GM18867 (cell line): ENCODE results near the gene NQO1.
"Not testable (repeated sequence)": the region's sequence is repeated elsewhere in the genome, so short reads cannot be mapped to it uniquely, and the experiment has no call there.

Source experiments
- ATAC-seq: cut with Tn5 transposase; IDR thresholded peaks from one replicate; pipeline ENCODE4 v1.9.1; 2021; ENCODE audit warnings: mild to moderate bottlenecking, moderate library complexity; ENCODE audit not compliant: unreplicated experiment

The NQO1 gene

DNA sequence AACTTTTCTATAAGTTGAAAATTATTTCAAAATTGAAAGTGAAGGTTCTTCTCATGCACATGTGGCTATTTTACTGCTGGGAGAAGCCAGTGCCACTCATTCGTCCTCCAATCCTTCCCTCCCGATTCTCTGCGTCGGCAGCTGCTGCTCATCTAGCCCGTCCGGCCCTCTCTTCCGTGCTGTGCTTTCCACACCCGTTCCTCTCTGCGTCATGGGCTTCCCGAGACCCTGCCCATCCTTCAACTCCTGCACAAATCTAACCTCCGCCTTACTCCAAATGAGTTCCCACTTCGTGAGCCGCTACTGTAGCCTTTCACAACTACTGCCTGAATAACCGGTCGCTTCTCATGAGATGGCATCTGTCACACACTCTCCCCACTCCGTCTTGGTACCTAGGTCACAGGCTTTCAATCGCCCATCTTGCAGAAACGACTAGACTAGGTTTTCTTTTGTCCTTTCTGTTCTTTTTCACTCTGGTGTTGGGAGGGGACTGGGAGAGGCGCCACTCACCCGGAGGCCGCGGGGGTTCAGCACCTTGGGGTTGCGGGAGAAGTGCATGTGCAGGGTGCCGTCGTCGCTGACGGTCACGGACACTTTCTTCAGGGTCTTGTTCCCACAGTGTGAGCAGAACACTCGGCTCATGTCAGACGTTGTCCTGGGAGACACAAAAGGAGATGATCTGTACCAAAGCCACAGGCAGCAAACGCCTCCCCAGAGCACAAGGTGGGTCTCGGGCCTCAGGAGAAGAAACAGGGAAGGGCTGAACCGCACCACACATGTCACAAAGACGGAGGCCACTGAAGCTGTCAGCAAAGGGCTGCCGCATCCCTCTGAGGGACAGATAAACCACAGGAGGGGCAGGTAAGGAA, 18.2 kb upstream of the NQO1 start:
- no peak for ATAC-seq

DNA sequence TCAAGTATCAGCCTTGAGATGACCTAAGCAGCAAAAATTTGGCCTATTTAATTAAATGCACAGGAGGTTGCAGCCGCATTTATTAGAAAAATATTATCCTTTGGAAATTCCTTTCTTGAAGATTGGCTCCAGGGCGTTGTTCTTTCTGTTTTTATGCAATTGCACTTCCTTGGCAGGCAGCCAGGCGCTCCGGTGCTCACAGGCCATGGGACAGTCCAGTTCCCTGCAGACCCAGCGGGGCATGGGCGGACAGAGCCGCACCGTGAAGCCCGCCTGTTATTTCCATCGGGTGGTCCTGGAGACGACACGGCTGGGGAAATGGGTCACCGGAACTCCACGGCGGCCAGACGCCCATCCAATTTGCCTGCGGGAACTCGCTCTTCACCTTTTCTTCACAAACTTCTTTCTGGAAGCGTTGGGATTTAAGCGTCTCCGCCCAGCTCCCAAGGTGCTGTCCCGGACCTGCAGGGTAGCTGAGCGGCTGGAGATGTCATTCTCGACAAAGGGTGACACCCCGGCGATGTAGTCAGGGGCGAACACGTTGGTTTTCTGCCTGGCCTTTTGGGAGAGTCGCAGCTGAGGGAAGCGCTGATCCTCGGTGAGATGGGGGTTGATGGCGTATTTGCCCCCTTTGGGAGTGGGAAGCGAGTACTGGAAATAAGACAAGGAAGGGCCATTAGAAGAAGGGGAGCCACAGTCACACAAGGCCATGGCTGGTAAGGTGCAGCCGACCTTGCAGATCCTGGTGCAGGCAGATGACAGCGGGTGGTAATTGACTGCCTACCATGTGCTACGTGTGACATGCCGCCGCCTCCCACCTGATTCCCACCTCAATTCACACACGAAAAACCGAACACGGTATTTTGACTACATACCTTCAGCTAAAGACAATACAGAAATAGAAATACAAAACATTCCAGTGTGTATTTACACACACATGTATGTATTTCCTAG, 15.9 kb upstream of the NQO1 start:
- no peak for ATAC-seq

GRCh38 chr16:69741519-69741918, 15.2 kb upstream of the NQO1 start:
- no peak for ATAC-seq

GRCh38 chr16:69732101-69732500, 5.7 kb upstream of the NQO1 start:
- ATAC-seq: no peak

DNA sequence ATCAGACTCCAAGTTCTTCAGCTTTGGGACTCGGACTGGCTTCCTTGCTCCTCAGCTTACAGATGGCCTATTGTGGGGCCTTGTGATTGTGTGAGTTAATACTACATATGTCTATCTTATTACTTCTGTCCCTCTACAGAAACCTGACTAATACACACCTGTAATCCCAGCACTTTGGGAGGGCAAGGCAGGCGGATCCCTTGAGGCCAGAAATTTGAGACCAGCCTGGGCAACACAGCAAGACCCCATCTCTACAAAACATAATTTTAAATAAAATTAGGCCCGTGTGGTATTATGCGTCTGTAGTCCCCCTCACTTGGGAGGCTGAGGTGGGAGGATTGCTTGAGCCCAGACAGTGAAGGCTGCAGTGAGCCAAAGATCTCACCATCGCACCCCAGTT, 4.9 kb upstream of the NQO1 start:
- not testable (repeated sequence) for ATAC-seq

DNA sequence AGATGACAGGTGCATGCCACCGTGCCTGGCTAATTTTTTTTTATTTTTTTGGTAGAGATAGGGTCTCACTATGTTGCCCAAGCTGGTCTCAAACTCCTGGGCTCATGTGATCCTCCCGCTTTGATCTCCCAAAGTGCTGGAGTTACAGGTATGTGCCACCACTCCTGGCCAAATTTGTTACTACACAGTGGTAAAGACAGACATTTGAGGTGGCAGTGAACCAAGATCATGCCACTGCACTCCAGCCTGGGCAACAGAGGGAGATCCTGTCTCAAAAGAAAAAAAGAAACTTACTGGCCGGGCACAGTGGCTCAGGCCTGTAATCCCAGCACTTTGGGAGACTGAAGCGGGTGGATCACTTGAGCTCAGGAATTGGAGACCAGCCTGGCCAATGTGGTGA, 2.7 kb upstream of the NQO1 start:
- ATAC-seq: not testable (repeated sequence)

- no peak for ATAC-seq
Measured at GRCh38 chr16:69727916-69728270, 1.5 kb upstream of the NQO1 start.

- no peak for ATAC-seq
Measured at GRCh38 chr16:69725480-69726312, 664 bp downstream of the NQO1 start.

GRCh38 chr16:69724981-69725479, 1.3 kb downstream of the NQO1 start:
- no peak for ATAC-seq

- no peak for ATAC-seq
Measured at GRCh38 chr16:69724414-69724873, 1.9 kb downstream of the NQO1 start.

DNA sequence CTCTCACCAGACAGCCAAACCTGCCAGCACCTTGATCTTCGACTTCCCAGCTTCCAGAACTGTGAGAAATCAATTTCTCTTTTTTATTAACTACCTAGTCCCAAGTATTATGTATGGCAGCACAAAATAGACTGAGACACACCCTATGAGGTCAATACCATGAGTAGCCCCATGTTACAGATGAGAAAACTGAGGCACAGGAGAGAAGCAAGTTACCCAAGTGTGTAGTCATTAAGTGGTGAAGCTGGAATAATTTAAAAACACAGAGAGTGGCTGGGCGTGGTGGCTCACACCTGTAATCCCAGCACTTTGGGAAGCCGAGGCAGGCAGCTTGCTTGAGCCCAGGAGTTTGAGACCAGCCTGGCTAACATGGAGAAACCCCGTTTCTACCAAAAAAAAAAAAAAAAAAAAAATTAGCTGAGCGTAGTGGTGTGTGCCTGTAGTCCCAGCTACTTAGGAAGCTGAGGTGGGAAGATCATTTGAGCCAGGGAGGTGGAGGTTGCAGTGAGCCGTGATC, 4.9 kb downstream of the NQO1 start:
- ATAC-seq: no peak

DNA sequence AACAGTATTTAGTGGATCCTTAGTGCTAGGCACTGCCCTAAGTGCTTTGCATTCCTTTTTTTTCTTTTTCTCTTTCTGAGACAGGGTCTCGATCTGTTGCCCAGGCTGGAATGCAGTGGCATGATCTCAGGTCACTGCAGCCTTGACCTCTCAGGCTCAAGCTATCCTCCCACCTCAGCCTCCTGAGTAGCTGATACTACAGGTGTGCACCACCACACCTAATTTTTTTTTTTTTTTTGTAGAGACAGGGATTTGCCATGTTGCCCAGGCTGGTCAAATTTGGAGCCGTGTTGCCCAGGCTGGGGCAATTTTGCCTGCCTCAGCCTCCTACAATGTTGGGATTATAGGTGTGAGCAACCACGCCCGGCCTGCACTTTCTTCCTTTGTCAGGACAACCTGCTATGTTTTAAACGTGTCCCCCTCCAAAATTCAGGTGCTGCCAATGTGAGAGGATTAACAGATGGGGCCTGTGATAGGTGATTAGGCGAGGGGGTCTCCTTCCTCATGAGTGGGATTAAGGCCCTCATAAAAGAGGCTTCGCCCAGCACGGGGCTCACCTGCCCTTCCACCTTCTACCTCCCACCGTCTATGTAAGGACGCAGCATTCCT, 5.4 kb downstream of the NQO1 start:
- ATAC-seq: no peak

DNA sequence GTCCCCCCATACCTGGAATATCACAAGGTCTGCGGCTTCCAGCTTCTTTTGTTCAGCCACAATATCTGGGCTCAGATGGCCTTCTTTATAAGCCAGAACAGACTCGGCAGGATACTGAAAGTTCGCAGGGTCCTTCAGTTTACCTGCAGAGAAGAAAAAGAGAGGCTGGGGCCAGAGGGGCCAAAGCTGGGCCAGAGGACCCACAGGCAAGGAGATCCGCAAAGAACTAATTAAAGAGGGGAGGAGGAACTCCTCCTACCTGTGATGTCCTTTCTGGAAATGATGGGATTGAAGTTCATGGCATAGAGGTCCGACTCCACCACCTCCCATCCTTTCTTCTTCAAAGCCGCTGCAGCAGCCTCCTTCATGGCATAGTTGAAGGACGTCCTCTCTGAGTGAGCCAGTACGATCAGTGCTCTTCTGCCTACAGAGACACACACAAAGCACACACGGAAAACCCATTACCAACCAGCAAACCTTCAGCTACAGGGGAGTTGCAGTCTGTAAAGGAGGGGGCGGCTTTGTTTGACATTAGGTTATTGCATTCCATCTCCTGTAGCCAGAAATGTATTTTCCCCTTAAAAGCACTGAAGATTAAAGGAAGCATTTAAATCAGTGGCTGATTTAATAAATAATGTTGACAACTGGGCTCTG, 8.1 kb downstream of the NQO1 start:
- no peak for ATAC-seq

DNA sequence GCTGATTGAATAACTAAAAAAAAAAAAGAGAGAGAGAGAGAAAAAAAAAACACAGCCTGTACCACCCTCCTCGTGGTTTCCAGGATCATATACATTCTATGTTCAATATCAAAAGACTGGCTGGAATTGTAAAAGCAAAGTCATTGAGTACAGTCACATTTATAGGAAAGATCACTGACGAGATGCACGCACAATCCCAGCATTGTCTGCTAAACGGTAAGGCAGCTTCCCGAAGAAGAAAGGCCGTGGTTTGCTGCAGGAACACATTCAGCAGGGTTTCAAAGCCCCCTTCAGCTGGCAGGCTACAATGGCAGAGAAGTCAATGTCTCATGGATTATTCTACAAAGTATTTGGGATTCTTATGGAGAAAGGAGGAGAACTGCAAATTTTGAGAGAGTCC, 9.3 kb downstream of the NQO1 start:
- ATAC-seq: no peak

DNA sequence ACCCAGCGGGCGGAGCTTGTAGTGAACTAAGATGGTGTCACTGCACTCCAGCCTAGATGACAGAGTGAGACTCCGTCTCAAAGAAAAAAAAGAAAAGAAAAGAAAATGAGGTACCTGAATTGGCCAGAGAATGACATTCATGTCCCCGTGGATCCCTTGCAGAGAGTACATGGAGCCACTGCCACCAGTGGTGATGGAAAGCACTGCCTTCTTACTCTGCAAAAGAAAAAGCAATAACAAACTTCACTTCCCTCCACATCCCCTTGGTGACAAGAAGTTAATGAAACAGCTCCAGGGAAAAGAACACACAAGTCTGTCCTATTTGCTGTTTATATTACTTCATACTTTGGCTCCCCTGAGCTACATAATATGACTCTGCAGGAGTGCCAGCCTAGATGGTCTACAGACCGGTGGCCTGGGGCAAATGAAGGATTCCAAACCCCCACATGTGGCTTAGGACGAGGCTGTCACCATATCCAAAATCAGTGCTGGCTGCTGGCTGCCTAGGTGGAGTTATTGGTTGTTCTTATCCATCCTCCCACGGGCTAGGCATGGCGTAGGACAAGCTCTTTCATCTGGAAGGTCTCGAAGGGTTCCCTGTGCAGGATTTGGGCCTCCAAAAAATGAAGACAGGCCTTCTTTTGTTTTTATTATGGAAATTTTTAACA, 13.3 kb downstream of the NQO1 start:
- ATAC-seq: no peak

GRCh38 chr16:69712277-69712676, 14.1 kb downstream of the NQO1 start:
- ATAC-seq: no peak

GRCh38 chr16:69711115-69711740, 15.1 kb downstream of the NQO1 start:
- no peak for ATAC-seq

DNA sequence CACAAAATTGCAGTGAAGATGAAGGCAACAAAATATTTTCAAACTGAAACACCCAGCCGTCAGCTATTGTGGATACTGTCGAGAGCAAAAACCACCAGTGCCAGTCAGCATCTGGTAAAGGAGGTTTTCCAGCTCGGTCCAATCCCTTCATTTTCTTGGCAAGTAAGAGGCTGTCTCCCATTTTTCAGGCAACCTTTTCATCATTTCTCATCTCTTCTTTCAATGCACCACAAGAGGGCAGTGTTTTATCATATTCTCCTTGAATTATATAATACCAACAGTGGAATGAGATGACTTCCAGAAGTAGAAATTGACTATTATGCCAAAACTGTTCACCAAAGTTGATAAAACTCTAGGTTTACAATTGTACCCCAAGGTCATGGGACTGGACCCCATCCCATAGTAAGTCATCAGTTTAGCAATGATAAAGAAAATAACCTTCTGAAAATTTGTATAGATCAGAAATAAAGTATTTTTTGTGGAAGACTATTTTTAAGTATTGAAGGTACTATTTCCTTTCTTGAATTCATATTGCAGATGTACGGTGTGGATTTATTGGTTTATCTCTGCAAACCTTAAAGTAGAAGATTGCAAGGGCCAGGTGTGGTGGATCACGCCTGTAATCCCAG, 16.8 kb downstream of the NQO1 start:
- ATAC-seq: no peak
